ENCODE results near the gene IQGAP2.

The IQGAP2 gene

DNA sequence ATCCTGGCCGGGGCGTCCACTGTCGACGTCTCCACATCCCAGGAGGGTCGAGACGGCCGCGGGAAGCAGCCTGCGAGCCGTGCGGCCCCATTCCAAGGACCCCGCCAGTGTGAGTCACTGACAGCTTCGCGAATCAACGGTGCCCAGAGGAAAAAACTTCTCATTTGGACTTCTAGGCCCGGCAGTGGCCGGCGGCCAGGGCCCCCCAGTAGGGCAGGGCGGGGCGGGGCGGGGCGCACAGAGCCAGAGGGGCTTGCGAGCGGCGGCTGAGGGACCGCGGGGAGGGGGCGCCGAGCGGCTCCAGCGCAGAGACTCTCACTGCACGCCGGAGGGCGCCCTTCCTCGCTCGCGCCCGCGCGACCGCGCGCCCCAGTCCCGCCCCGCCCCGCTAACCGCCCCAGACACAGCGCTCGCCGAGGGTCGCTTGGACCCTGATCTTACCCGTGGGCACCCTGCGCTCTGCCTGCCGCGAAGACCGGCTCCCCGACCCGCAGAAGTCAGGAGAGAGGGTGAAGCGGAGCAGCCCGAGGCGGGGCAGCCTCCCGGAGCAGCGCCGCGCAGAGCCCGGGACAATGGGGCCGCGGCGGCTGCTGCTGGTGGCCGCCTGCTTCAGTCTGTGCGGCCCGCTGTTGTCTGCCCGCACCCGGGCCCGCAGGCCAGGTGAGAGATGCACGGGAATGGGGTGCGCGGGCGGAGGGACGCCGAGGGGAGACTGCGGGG, 312.8 kb downstream of the IQGAP2 start, which contains the start of gene F2R:
Gene F2R (plus strand): TSS at position 391 of the 720 bp plus-strand sequence. CDS start 182 bp downstream, at position 573.
- no peak for TF ChIP-seq EZH2phosphoT487 (IDR thresholded peaks at IDR 0.05; ENCODE audit: borderline replicate concordance, low read length)
- no peak for TF ChIP-seq CTCF (IDR thresholded peaks at IDR 0.05; ENCODE audit: low read depth, low read length, poor library complexity, severe bottlenecking)
- Histone ChIP-seq H3K27me3 (ENCODE audit: control insufficient read depth, low read length) (no peaks in the 10 kb centered on the region), H3K9me2 (replicated peaks; ENCODE audit: control insufficient read depth, low read length) (no peaks in the 10 kb centered on the region), H3K4me2 (ENCODE audit: low read length) (no peak within 1 kb of the TSS), H3K79me2 (ENCODE audit: control insufficient read depth, low read length) (no peaks in the 10 kb centered on the region), H3K4me3 (ENCODE audit: low read length) (no peak within 1 kb of the TSS), H3K9me3 (ENCODE audit: control insufficient read depth, insufficient read depth, low read length) (no peaks in the 10 kb centered on the region), H3K36me3 (ENCODE audit: control insufficient read depth, low read length) (no peaks in the 10 kb centered on the region), H3K27ac (ENCODE audit: low read depth, low read length) (no peak within 1 kb of the TSS), H3F3A (ENCODE audit: control insufficient read depth, insufficient read depth) (no peaks in the 10 kb centered on the region), H3K4me1 (ENCODE audit: control insufficient read depth, low read length) (no peaks in the 10 kb centered on the region), H4K20me1 (ENCODE audit: control insufficient read depth, insufficient read depth, low read depth, low read length) (no peaks in the 10 kb centered on the region)

DNA sequence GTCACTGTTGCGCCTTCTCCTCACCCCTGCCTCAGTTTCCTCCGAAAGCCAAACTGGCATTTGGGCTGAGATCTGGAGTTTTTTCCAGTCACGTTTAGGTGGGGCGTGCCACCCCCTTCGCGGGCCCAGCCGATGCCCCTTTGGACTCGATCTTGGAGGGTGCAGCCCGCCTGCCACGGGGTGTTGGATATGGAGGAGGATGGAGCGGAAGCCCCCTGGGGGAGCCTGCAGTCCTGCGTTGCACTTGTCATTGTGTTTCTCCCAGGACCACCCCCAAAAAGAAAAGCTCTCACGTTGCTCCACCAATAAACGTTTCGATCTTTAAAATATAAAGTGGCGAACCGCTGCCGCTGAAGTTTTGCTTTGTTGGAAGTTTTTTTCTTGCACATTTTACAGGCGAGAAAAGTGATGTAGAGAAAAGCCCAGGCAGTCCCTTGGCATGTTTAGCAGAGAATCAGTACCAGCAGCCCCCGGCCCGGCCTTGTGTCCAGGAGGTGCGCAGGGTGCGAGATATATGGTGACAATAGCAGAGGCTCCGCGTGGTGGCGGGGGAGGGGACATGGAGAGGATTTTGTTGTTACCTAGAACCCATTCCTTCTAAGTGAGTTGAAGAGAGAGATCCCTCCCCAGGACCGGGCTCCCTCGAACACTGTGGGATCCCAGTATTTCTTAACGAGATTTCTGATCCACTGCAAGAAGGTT, 313.5 kb downstream of the IQGAP2 start:
- Histone ChIP-seq H3K36me3 (ENCODE audit: control insufficient read depth, low read length) (no peaks in the 10 kb centered on the region), H3K79me2 (ENCODE audit: control insufficient read depth, low read length) (no peaks in the 10 kb centered on the region), H3F3A (ENCODE audit: control insufficient read depth, insufficient read depth) (no peaks in the 10 kb centered on the region), H4K20me1 (ENCODE audit: control insufficient read depth, insufficient read depth, low read depth, low read length) (no peaks in the 10 kb centered on the region), H3K9me2 (replicated peaks; ENCODE audit: control insufficient read depth, low read length) (no peaks in the 10 kb centered on the region), H3K27ac (ENCODE audit: low read depth, low read length) (no peak overlapping the region), H3K4me3 (ENCODE audit: low read length) (no peak overlapping the region), H3K27me3 (ENCODE audit: control insufficient read depth, low read length) (no peaks in the 10 kb centered on the region; the same call in 1 of the 2 replicates), H3K4me1 (ENCODE audit: control insufficient read depth, low read length) (no peaks in the 10 kb centered on the region; the same call in 1 of the 2 replicates), H3K9me3 (ENCODE audit: control insufficient read depth, insufficient read depth, low read length) (no peaks in the 10 kb centered on the region), H3K4me2 (ENCODE audit: low read length) (no peak overlapping the region)
- no peak for TF ChIP-seq EZH2phosphoT487 (IDR thresholded peaks at IDR 0.05; ENCODE audit: borderline replicate concordance, low read length)
- TF ChIP-seq CTCF (IDR thresholded peaks at IDR 0.05; ENCODE audit: low read depth, low read length, poor library complexity, severe bottlenecking), result no peak

GRCh38 chr5:76717222-76718083, 314.4 kb downstream of the IQGAP2 start:
- H3K27ac ChIP-seq (ENCODE audit: low read depth, low read length), result no peak overlapping the region
- TF ChIP-seq CTCF (IDR thresholded peaks at IDR 0.05; ENCODE audit: low read depth, low read length, poor library complexity, severe bottlenecking) (no peak), EZH2phosphoT487 (IDR thresholded peaks at IDR 0.05; ENCODE audit: borderline replicate concordance, low read length) (no peak)

More at GRCh38 chr5:76717222-76718083, 314.4 kb downstream of the IQGAP2 start:
- Histone ChIP-seq H3K4me2 (ENCODE audit: low read length) (no peak overlapping the region), H3F3A (ENCODE audit: control insufficient read depth, insufficient read depth) (no peaks in the 10 kb centered on the region), H3K9me3 (ENCODE audit: control insufficient read depth, insufficient read depth, low read length) (no peaks in the 10 kb centered on the region), H3K36me3 (ENCODE audit: control insufficient read depth, low read length) (no peaks in the 10 kb centered on the region), H4K20me1 (ENCODE audit: control insufficient read depth, insufficient read depth, low read depth, low read length) (no peaks in the 10 kb centered on the region), H3K4me1 (ENCODE audit: control insufficient read depth, low read length) (no peaks in the 10 kb centered on the region; the same call in 1 of the 2 replicates), H3K4me3 (ENCODE audit: low read length) (no peak overlapping the region), H3K27me3 (ENCODE audit: control insufficient read depth, low read length) (no peaks in the 10 kb centered on the region; the same call in 1 of the 2 replicates), H3K9me2 (replicated peaks; ENCODE audit: control insufficient read depth, low read length) (no peaks in the 10 kb centered on the region), H3K79me2 (ENCODE audit: control insufficient read depth, low read length) (no peaks in the 10 kb centered on the region)

All from DOHH2 (cell line).